A673 (cell line): ENCODE measurements around the gene SALL3. TPM values are rescaled to one million over a fixed set of nuclear protein-coding genes. Genes with fewer than 3 reads are reported as not detected.

ENCODE experiments used
- BruUV-seq: library from RNA; stranded (reverse); fragments of 400-500 nt; replicated peaks from 2 replicates; lab custom pipeline; 2021; lab: Mats Ljungman, UMichigan
- CTCF ChIA-PET: fragments of 300-600 bp; sonication (Branson Sonifier 250); formaldehyde crosslinking; loops from one replicate; lab custom pipeline; 2022; ENCODE audit warnings: antibody characterized with exemption; lab: Charles Lee
- POLR2A ChIA-PET: fragments of 300-600 bp; sonication (Branson Sonifier 250); formaldehyde crosslinking; loops from one replicate; lab custom pipeline; 2022; ENCODE audit warnings: antibody characterized with exemption; ENCODE audit not compliant: low non-redundant PET; lab: Charles Lee
- DNase-seq: peaks from one replicate; pipeline ENCODE4 v3.0.0-alpha.2; 2015; ENCODE audit warnings: low spot score
- H3K27ac ChIP-seq: fragments of 200-600 bp; sonication (generic); 2 replicates; pipeline ENCODE4 v1.5.1; 2016; ENCODE audit warnings: mixed run types, low read depth, mild to moderate bottlenecking, mixed read lengths, antibody characterized with exemption, low read length; ENCODE audit not compliant: poor library complexity, severe bottlenecking
- H3K27me3 ChIP-seq: fragments of 200-600 bp; sonication (generic); replicated peaks from 2 replicates; pipeline ENCODE4 v1.6.1; 2017; ENCODE audit warnings: mixed run types, low read depth, mild to moderate bottlenecking, mixed read lengths, antibody characterized with exemption, low read length; ENCODE audit not compliant: insufficient read depth, poor library complexity
- H3K36me3 ChIP-seq: fragments of 200-600 bp; sonication (generic); 2 replicates; pipeline ENCODE4 v1.6.1; 2016; ENCODE audit warnings: mixed run types, mild to moderate bottlenecking, mixed read lengths, antibody characterized with exemption, low read length; ENCODE audit not compliant: insufficient read depth, poor library complexity, severe bottlenecking
- H3K4me1 ChIP-seq: fragments of 200-600 bp; sonication (generic); 2 replicates; pipeline ENCODE4 v1.6.1; 2017; ENCODE audit warnings: mixed run types, mild to moderate bottlenecking, mixed read lengths, antibody characterized with exemption, low read length; ENCODE audit not compliant: insufficient read depth, poor library complexity, severe bottlenecking
- H3K4me3 ChIP-seq: fragments of 200-600 bp; sonication (generic); 2 replicates; pipeline ENCODE4 v1.5.1; 2016; ENCODE audit warnings: low read depth, mixed run types, mild to moderate bottlenecking, mixed read lengths, low read length; ENCODE audit not compliant: poor library complexity, severe bottlenecking
- H3K9me3 ChIP-seq: fragments of 200-600 bp; sonication (generic); 2 replicates; pipeline ENCODE4 v1.6.1; 2016; ENCODE audit warnings: mixed run types, low read depth, mild to moderate bottlenecking, mixed read lengths, antibody characterized with exemption, low read length; ENCODE audit not compliant: poor library complexity, severe bottlenecking
- EZH2 ChIP-seq: fragments of 200-600 bp; sonication (generic); IDR thresholded peaks from 2 replicates; pipeline ENCODE4 v1.6.1; 2017; ENCODE audit warnings: borderline replicate concordance, low read depth, mild to moderate bottlenecking, mixed read lengths, antibody characterized with exemption, low read length; ENCODE audit not compliant: poor library complexity, severe bottlenecking
- intact Hi-C: fragments of 100-400 bp; cut with micrococcal nuclease; formaldehyde crosslinking; loops from one replicate; pipeline ENCODE4 v1.10.0; 2022; ENCODE audit not compliant: unreplicated experiment
- total RNA-seq: library from RNA; stranded (reverse); gene quantifications from 2 replicates; pipeline ENCODE4 v1.2.3, GENCODE V29; 2021
- TF ChIP-seq, protein P1 (sequence below): fragments of 300-800, 200-600 bp; sonication (generic); conservative IDR thresholded peaks from 2 replicates; pipeline ENCODE4 v1.5.1; 2017; ENCODE audit warnings: low read depth, mild to moderate bottlenecking, antibody characterized with exemption, low read length, moderate library complexity, mixed read lengths

Gene SALL3
- total RNA-seq, 1 experiment from 2014 or later: not detected

DNA sequence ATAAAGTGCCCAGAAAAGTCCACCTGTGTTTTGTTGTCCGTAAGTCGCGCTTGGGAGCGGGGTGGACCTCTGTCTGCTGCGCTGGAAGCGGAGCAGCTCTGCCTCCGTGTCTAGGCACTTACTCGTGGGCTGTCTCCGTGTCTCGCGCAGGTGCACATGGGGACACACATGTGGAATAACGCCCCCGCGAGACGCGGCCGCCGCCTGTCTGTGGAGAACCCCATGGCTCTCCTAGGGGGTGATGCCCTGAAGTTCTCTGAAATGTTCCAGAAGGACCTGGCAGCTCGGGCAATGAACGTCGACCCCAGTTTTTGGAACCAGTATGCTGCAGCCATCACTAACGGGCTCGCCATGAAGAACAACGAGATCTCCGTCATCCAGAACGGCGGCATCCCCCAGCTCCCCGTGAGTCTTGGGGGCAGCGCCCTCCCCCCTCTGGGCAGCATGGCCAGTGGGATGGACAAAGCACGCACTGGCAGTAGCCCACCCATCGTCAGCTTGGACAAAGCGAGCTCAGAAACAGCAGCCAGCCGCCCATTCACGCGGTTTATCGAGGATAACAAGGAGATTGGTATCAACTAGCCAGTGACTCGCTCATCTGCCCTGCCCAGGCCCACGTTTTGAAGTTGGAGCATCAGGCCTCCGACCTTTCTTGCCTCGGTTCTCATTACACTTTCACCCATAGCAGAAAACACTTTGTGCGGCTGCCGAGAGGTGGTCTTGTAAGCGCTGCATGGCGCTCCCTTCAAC, 17.3 kb downstream of the SALL3 start:
- Histone ChIP-seq H3K4me3 (no peak overlapping the region), H3K27ac (no peak overlapping the region), H3K9me3 (no peaks in the 10 kb centered on the region), H3K36me3 (no peaks in the 10 kb centered on the region), H3K4me1 (no peaks in the 10 kb centered on the region), H3K27me3 (peaks cover 46% of the 10 kb centered on the region)
- intact Hi-C loops: no loop called here
- ChIA-PET POLR2A (no interaction called here), CTCF (no interaction called here)
- no peak for DNase-seq
- TF ChIP-seq EZH2: no peak
- TF ChIP-seq, protein P1, sequence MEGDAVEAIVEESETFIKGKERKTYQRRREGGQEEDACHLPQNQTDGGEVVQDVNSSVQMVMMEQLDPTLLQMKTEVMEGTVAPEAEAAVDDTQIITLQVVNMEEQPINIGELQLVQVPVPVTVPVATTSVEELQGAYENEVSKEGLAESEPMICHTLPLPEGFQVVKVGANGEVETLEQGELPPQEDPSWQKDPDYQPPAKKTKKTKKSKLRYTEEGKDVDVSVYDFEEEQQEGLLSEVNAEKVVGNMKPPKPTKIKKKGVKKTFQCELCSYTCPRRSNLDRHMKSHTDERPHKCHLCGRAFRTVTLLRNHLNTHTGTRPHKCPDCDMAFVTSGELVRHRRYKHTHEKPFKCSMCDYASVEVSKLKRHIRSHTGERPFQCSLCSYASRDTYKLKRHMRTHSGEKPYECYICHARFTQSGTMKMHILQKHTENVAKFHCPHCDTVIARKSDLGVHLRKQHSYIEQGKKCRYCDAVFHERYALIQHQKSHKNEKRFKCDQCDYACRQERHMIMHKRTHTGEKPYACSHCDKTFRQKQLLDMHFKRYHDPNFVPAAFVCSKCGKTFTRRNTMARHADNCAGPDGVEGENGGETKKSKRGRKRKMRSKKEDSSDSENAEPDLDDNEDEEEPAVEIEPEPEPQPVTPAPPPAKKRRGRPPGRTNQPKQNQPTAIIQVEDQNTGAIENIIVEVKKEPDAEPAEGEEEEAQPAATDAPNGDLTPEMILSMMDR: no peak
- no TSS peak for BruUV-seq

DNA sequence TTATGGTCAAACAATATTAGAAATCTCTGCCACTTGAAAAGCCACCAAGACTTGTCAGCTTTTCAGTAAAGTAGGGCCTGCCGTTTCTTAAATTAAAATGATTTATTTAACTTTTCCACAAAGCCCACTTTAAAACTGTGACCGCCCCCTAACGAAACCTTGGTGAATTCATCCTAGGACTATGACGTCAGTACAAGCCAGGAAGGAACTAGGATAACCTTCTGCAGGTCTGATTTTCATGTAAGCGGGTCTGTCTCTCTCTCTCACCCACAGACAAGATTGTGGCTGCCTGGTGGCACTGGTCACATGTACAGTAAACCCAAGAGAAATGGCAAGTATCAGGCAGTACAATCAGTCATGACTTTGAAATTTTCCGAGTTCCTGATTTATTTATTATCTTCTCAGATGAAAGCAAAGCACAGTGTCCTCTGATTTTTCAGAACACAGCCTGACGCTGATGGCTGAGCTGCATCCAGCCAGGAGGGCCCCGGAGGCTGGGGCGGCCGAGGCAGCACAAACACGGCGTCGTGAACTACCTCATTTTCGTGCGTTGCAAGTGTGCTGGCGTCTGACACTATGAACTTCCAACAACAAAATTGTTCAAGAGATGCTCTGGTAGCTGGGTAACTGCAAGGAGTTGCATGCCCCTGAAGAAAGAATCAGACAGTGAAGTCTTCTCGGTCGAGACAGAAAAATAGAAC, 18.9 kb downstream of the SALL3 start:
- Histone ChIP-seq H3K36me3 (no peaks in the 10 kb centered on the region), H3K4me3 (no peak overlapping the region), H3K9me3 (no peaks in the 10 kb centered on the region), H3K27ac (no peak overlapping the region), H3K4me1 (no peaks in the 10 kb centered on the region), H3K27me3 (peaks cover 62% of the 10 kb centered on the region)
- intact Hi-C loops: no loop called here
- DNase-seq: peak; percentile 21
- no peak for TF ChIP-seq EZH2
- TF ChIP-seq, protein P1: 0 out of 2 replicates have a peak, but pooled peaks have one; percentile 22
- no TSS peak for BruUV-seq
- POLR2A ChIA-PET: no interaction called here
- CTCF ChIA-PET: no interaction called here

DNA sequence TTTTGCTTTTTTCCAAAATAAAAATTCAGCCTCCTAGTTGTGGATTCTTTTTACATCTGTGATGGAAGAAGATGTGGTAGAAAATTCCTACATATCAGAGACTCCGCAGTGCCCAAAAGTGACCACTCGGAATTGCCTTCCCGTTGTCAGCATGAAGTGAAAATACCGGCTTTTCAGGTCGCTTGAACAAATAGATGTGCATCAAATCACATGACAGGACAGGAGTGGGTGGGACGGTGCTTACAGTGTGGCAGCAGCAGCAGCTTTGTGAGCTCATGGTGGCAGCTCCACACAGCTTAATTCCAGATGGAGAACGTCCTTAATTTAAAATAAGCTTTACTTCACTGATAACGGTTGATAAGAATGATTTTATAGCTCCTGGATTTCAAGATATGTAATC, 20.3 kb downstream of the SALL3 start:
- Histone ChIP-seq H3K27me3 (peaks cover 75% of the 10 kb centered on the region), H3K4me1 (no peaks in the 10 kb centered on the region), H3K27ac (no peak overlapping the region), H3K36me3 (no peaks in the 10 kb centered on the region), H3K9me3 (no peaks in the 10 kb centered on the region), H3K4me3 (no peak overlapping the region)
- POLR2A ChIA-PET: no interaction called here
- intact Hi-C loops: no loop called here
- no peak for DNase-seq
- CTCF ChIA-PET: no interaction called here
- peak; percentile 34 for TF ChIP-seq EZH2
- TF ChIP-seq, protein P1: no peak
- no TSS peak for BruUV-seq
